ENCODE data around the gene GPS2. TPM values are rescaled to one million over a fixed set of nuclear protein-coding genes. Genes with fewer than 3 reads are reported as not detected.
"Not testable (repeated sequence)": the region's sequence is repeated elsewhere in the genome, so short reads cannot be mapped to it uniquely, and the experiment has no call there.

Gene GPS2
- total and polyA plus RNA-seq, 10 donors = 54.1 to 123 (median 68.1) TPM

- intact Hi-C loops (cut with DNase I; ENCODE audit: low total_unique reads) = no loop called here
- no peaks in the 10 kb centered on the region for H3K9me3 ChIP-seq
- peaks cover 0 to 38% (median 20%) of the 10 kb centered on the region in 6 donors for H3K36me3 ChIP-seq
- TF ChIP-seq CTCF (IDR thresholded peaks at IDR 0.05 in 8 of 11, conservative IDR thresholded peaks at IDR 0.05 in 3 of 11) (peak in 1 of 11 experiments; percentile 18), POLR2AphosphoS5 (IDR thresholded peaks at IDR 0.05) (peak; percentile 75 to 85 (median 77)), POLR2A (IDR thresholded peaks at IDR 0.05) (no peak)
- peak within 1 kb of the TSS; percentile 68 to 95 (median 90) for H3K27ac ChIP-seq
- H3K27me3 ChIP-seq (replicated peaks in 1 of 7) = peaks cover 0 to 8% (median 0%) of the 10 kb centered on the region in 7 donors
- H3K4me3 ChIP-seq = peak within 1 kb of the TSS; percentile 49 to 77 (median 63)
- peaks cover 11 to 97% (median 48%) of the 10 kb centered on the region in 6 donors for H3K4me1 ChIP-seq
- WGBS, 5 donors = 12 to 28% (median 21%) methylated on average over 12 to 17 of the region's 17 CpGs
- peak; percentile 97 for DNase-seq
Measured at GRCh38 chr17:7336240-7337175, 21.3 kb upstream of the GPS2 start, which contains the start of gene ACAP1. Gene ACAP1 (plus strand): TSS chr17:7336529. CDS start chr17:7336735, 206 bp downstream.

DNA sequence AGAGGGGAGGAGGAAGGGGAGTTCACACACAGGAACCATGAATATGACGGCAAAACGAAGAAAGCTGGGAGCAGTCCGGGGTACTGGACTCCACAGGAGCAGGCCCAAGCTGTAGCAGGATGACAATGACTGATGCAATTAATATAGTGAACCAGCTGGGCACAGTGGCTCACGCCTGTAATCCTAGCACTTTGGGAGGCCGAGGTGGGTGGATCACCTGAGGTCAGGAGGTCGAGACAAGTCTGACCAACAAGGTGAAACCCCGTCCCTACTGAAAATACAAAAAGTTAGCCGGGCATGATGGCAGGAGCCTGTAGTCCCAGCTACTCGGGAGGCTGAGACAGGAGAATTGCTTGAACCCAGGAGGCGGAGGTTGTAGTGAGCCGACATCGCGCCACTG lies 20.6 kb upstream of the GPS2 start:
- peaks cover 0 to 30% (median 14%) of the 10 kb centered on the region in 6 donors for H3K36me3 ChIP-seq
- H3K4me3 ChIP-seq = peak overlapping the region in 4 of 8 donors; percentile 62 to 77 (median 75)
- 74 to 84% (median 80%) methylated on average over 13 of the region's 13 CpGs for WGBS, 5 donors
- intact Hi-C loops (cut with DNase I; ENCODE audit: low total_unique reads); H3K27me3 ChIP-seq (replicated peaks in 1 of 7); H3K9me3 ChIP-seq; DNase-seq: not testable (repeated sequence)
- peak overlapping the region; percentile 68 to 95 (median 90) for H3K27ac ChIP-seq
- H3K4me1 ChIP-seq = peaks cover 12 to 97% (median 51%) of the 10 kb centered on the region in 6 donors

- Histone ChIP-seq H3K9me3 (no peaks in the 10 kb centered on the region), H3K36me3 (peaks cover 0 to 23% (median 8%) of the 10 kb centered on the region in 6 donors), H3K4me1 (peaks cover 18 to 97% (median 58%) of the 10 kb centered on the region in 6 donors), H3K4me3 (no peak overlapping the region), H3K27ac (peak overlapping the region in 5 of 8 donors; percentile 78 to 95 (median 94)), H3K27me3 (replicated peaks in 1 of 7) (no peaks in the 10 kb centered on the region)
- 92 to 98% (median 95%) methylated on average over 2 to 3 of the region's 3 CpGs for WGBS, 5 donors
- intact Hi-C loops (cut with DNase I; ENCODE audit: low total_unique reads) = no loop called here
- TF ChIP-seq CTCF (IDR thresholded peaks at IDR 0.05 in 8 of 11, conservative IDR thresholded peaks at IDR 0.05 in 3 of 11) (no peak), POLR2AphosphoS5 (IDR thresholded peaks at IDR 0.05) (no peak), POLR2A (IDR thresholded peaks at IDR 0.05) (no peak)
- DNase-seq = no peak
Measured at GRCh38 chr17:7334938-7335538, 19.9 kb upstream of the GPS2 start.

DNA sequence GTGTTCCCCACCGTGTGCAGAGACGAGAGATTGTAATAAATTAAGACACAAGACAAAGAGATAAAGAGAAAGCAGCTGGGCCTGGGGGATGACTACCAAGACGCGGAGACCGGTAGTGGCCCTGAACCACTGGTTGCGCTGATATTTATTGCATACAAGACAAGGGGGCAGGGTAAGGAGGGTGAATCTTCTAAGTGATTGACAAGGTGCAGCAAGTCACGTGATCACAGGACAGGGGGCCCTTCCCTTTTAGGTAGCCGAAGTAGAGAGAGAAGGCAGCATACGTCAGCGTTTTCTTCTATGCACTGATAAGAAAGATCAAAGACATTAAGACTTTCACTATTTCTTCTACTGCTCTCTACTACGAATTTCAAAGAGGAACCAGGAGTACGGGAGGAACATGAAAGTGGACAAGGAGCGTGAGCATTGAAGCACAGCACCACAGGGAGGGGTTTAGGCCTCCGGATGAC lies 17.5 kb upstream of the GPS2 start:
- DNase-seq; H3K9me3 ChIP-seq; H3K36me3 ChIP-seq; H3K27me3 ChIP-seq (replicated peaks in 1 of 7); H3K4me3 ChIP-seq; intact Hi-C loops (cut with DNase I; ENCODE audit: low total_unique reads): not testable (repeated sequence)
- H3K4me1 ChIP-seq = peaks cover 12 to 91% (median 52%) of the 10 kb centered on the region in 6 donors
- peak overlapping the region in 5 of 8 donors; percentile 44 to 78 (median 70) for H3K27ac ChIP-seq
- WGBS, 5 donors = 32 to 44% (median 34%) methylated on average over 13 to 14 of the region's 14 CpGs
- peak in 1 of 3 donors; percentile 50 for TF ChIP-seq POLR2AphosphoS5 (IDR thresholded peaks at IDR 0.05)

Data from spleen (tissue), 11 donors.